DMS 273 (cell line): Measurements from ENCODE around the gene DPH5.
A peak's percentile ranks its signal among the peaks of the same experiment; 100 is the strongest.
"Not testable (repeated sequence)": the region's sequence is repeated elsewhere in the genome, so short reads cannot be mapped to it uniquely, and the experiment has no call there.

ENCODE experiments used
- DNase-seq: peaks from one replicate; lab custom pipeline; 2025; ENCODE audit not compliant: unreplicated experiment; lab: John Stamatoyannopoulos, UW

DPH5 gene

GRCh38 chr1:100989306-100990077 lies 36.1 kb downstream of the DPH5 start:
- DNase-seq = peak; percentile 10

- no peak for DNase-seq
Measured at GRCh38 chr1:100988121-100988520, 37.5 kb downstream of the DPH5 start.

- no peak for DNase-seq
Measured at GRCh38 chr1:100982793-100983192, 42.8 kb downstream of the DPH5 start.

DNA sequence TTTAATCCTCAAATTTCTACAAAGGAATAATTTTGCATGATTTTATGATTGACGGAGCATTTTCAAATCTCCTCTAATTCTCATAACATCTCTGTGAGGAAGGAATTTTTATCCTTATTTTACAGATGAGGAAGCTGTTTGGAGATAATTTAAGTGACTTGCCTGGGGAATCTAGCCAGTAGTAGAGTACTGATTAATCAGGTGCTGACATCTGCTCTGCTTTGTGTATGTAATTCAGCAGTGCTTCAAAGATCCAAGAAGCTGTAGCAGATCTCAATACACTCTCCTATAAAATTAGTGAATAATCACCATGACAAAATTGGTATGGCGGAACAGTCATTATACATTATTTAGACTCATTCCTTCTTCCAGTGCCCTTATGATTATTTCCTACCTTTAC lies 46.0 kb downstream of the DPH5 start:
- no peak for DNase-seq

DNA sequence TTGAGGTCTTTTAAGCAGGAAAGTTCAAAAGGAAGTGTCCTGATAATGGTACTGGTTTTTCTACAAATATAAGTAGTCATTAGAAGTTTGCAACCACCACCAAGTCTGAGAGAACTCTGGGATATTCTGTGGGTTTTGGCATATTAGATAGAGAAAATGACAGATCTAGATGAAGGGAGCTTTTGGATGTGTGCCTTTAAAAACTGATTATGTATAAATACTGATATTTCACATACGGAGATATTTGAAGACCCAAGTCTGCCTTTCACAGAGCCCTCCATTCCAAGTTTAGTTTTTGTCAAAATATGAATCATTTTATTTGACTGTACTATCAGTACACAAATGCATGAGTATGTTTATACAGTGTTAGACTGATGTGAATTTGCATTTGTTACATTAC lies 48.6 kb downstream of the DPH5 start:
- DNase-seq = no peak

DNA sequence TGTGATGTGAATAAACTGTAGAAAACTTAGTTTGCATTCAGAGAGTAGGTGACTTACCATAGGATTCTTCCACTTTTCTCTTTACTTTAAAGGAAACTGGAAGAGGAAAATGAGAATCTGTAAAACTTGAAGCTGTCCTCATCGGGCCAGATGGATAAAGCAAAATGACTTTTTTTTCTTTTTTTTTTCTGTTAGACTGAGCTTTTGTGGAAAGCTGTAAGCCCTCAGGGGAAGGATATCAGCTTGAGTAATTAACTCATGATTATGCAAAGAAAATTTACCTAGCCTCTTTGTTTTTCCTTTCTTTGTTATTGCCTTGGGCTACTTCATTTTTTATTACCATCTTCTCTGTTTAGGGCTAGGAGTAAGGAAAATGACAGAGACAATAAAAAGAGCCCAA lies 53.4 kb downstream of the DPH5 start:
- no peak for DNase-seq

GRCh38 chr1:100971021-100971420 lies 54.6 kb downstream of the DPH5 start:
- no peak for DNase-seq

GRCh38 chr1:100969327-100969726 lies 56.3 kb downstream of the DPH5 start:
- no peak for DNase-seq

GRCh38 chr1:100968621-100969020 lies 57.0 kb downstream of the DPH5 start:
- DNase-seq = no peak

DNA sequence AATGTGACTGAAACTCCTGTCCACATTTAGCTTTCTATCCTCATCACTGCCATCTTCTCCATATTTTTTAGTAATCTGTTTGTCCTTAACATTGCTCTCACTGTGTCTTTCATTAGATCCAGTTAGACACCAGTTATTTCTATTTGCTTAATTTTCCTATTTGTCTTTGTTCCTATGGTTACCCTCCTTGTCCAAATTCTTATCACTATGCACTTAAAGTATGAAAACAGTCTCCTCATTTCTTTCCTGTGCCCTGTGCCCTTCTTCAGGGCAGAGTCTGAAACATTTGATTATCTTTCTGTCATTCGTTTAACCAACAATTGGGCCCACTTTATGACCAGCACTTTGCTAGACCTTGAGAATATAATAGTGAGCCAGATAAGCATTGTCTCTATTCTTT lies 65.5 kb downstream of the DPH5 start:
- DNase-seq = no peak

DNA sequence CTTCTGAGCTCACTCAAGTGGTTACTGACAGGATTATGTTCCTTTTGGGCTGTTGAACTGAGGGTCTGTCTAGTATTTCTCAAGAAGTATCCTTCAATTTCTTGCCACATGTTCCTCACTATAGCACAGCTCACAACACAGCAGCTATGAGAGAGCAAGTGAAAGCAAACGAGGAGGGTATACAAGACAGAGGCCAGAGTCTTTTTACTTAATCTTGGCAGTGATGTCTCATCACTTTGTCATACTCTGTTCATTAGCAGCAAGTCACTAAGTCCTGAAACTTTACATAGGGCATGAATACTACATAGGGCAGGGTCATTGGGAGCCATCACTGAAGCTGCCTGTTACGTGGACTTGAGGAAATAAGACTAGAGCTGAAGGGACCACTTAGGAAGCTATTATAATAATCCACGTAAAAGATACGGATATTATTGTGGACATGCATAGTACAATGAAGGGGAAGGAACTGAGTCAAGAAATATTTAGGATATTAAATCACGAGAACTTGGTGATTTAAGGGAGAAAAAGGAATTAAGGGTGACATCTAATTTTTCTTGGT lies 66.0 kb downstream of the DPH5 start:
- DNase-seq = no peak

GRCh38 chr1:100955322-100955721 lies 70.3 kb downstream of the DPH5 start:
- DNase-seq = no peak

- no peak for DNase-seq
Measured at GRCh38 chr1:100953960-100954730, 71.4 kb downstream of the DPH5 start.

GRCh38 chr1:100952970-100953369 lies 72.6 kb downstream of the DPH5 start:
- not testable (repeated sequence) for DNase-seq

- no peak for DNase-seq
Measured at GRCh38 chr1:100952104-100952745, 73.4 kb downstream of the DPH5 start.

DNA sequence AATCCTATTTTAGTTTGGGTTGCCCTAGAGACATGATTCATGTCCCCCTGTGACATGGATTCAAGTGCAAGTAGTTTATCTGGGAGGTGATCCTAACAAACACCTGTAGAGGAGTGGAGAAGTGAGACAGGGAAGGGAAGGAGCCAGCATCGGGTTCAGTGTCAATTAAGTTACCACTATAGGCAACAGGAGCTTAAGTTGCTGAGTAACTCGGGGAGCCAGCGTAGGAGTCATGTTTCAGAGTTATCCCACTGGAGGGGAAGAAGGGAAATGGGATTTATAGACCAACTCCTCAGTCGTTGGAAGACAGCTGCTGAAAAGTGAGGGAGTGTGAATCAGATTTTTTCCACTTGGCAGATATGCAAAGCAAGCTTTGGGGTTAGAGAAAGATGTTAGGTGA lies 74.8 kb downstream of the DPH5 start:
- DNase-seq = peak; percentile 12

DNA sequence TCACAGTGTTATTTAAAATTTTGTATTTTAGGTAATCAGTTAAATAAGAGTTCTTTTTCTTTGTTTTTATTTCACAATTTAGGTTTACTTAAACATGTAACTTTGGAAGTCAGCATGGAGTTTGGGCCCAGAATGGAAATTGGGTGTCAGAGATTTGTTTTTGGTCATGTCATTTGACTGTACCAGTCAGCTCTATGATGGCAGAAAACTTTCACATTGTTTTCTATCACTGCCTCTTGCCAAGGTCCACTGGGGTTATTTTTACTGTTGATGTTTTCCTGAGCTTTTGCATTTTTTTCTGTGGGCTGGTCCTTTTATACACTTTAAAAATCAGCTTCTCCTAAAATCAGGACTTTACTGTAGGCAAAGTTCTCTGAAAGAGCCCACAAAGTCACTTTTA lies 75.2 kb downstream of the DPH5 start:
- no peak for DNase-seq

- not testable (repeated sequence) for DNase-seq
Measured at GRCh38 chr1:100949515-100950158, 75.9 kb downstream of the DPH5 start.

GRCh38 chr1:100948721-100949405 lies 76.7 kb downstream of the DPH5 start:
- not testable (repeated sequence) for DNase-seq

DNA sequence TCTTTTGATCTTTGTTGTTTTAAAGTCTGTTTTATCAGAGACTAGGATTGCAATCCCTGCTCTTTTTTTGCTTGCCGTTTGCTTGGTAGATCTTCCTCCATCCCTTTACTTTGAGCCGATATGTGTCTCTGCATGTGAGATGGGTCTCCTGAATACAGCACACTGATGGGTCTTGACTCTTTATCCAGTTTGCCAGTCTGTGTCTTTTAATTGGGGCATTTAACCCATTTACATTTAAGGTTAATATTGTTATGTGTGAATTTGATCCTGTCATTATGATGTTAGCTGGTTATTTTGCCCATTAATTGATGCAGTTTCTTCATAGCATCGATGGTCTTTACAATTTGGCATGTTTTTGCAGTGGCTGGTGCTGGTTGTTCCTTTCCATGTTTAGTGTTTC lies 77.8 kb downstream of the DPH5 start:
- DNase-seq = not testable (repeated sequence)

DNA sequence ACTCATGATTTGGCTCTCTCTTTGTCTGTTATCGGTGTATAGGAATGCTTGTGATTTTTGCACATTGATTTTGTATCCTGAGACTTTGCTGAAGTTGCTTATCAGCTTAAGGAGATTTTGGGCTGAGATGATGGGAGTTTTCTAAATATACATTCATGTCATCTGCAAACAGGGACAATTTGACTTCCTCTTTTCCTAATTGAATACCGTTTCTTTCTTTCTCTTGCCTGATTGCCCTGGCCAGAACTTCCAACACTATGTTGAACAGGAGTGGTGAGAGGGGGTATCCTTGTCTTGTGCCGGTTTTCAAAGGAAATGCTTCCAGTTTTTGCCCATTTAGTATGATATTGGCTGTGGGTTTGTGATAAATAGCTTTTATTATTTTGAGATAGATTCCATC lies 79.5 kb downstream of the DPH5 start:
- DNase-seq = not testable (repeated sequence)
